Measurements from ENCODE around the gene SEM1. TPM values are rescaled to one million over a fixed set of nuclear protein-coding genes. Genes with fewer than 3 reads are reported as not detected.

SEM1 gene
- total RNA-seq, 1 experiment from 2014 or later, result 263 TPM

DNA sequence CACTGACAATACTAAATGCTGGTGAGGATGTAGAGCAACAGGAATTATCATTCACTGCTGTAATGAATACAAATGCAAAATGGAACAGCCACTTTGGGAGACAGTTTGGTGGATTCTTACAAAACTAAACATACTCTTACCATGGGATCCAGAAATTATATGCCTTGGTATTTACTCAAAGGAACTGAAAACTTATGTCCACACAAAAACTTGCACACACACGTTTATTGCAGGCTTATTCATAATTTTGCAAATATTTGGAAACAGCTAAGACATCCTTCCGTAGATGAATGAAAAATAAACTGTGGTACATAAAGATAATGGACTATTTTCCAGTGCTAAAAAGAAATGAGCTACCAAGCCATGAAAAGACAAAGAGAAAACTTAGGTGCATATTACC is 69.6 kb downstream of the SEM1 start:
- POLR2A ChIA-PET (ENCODE audit: unreplicated experiment), result interaction anchor here (0.6 kb wide), 1 partner anchor 154 kb away, joined by 3 read pairs; no protein-coding TSS in a partner anchor
- CTCF ChIA-PET, result no interaction called here
- Histone ChIP-seq H3K4me2 (ENCODE audit: low read length) (no peak overlapping the region), H3K9me3 (ENCODE audit: low read length) (no peaks in the 10 kb centered on the region), H3K79me2 (ENCODE audit: low read length) (no peaks in the 10 kb centered on the region), H3F3A (ENCODE audit: low read length, unreplicated experiment) (no peaks in the 10 kb centered on the region), H3K9ac (ENCODE audit: low read length) (no peak overlapping the region), H3K4me1 (ENCODE audit: insufficient read depth, low read length) (no peaks in the 10 kb centered on the region), H4K20me1 (ENCODE audit: low read length) (no peaks in the 10 kb centered on the region), H3K9me2 (replicated peaks; ENCODE audit: low read length) (no peaks in the 10 kb centered on the region), H3K27ac (ENCODE audit: low read length) (no peak overlapping the region), H3K36me3 (ENCODE audit: low read depth, low read length) (no peaks in the 10 kb centered on the region), H3K27me3 (ENCODE audit: low read length) (no peaks in the 10 kb centered on the region), H3K4me3 (ENCODE audit: low read length) (no peak overlapping the region), H2AFZ (ENCODE audit: low read length) (no peak overlapping the region)
- intact Hi-C loops (cut with micrococcal nuclease), result loop anchor here (5.0 kb wide), 1 partner anchor 47 kb away; no protein-coding TSS in a partner anchor
- BruUV-seq (replicated peaks), result no TSS peak
- ATAC-seq (peak; percentile 87), DNase-seq (peak; percentile 3)
- TF ChIP-seq EZH2 (IDR thresholded peaks at IDR 0.05; ENCODE audit: low read length, unreplicated experiment), result no peak
- TF ChIP-seq, protein P1, sequence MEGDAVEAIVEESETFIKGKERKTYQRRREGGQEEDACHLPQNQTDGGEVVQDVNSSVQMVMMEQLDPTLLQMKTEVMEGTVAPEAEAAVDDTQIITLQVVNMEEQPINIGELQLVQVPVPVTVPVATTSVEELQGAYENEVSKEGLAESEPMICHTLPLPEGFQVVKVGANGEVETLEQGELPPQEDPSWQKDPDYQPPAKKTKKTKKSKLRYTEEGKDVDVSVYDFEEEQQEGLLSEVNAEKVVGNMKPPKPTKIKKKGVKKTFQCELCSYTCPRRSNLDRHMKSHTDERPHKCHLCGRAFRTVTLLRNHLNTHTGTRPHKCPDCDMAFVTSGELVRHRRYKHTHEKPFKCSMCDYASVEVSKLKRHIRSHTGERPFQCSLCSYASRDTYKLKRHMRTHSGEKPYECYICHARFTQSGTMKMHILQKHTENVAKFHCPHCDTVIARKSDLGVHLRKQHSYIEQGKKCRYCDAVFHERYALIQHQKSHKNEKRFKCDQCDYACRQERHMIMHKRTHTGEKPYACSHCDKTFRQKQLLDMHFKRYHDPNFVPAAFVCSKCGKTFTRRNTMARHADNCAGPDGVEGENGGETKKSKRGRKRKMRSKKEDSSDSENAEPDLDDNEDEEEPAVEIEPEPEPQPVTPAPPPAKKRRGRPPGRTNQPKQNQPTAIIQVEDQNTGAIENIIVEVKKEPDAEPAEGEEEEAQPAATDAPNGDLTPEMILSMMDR (conservative IDR thresholded peaks at IDR 0.05; ENCODE audit: low read depth, low read length), result no peak

Measured in PC-3 (cell line).